B cell (primary cell): ENCODE results near the gene DLG1. TPM values are rescaled to one million over a fixed set of nuclear protein-coding genes. Genes with fewer than 3 reads are reported as not detected.

Experiments
- ATAC-seq: fragments of 200-7000 bp; cut with Tn5 transposase; one replicate; pipeline ENCODE4 v1.10.0; 2021; ENCODE audit warnings: low read depth, mild to moderate bottlenecking, moderate number of reproducible peaks, moderate library complexity
- CTCF ChIA-PET: fragments of 350-600 bp; sonication (Branson Sonifier 250); formaldehyde crosslinking; loops from one replicate; lab custom pipeline; 2021; ENCODE audit warnings: antibody characterized with exemption, inconsistent platforms; lab: Charles Lee
- POLR2A ChIA-PET: fragments of 350-600 bp; sonication (Branson Sonifier 250); formaldehyde crosslinking; loops from one replicate; lab custom pipeline; 2021; ENCODE audit warnings: antibody characterized with exemption; lab: Charles Lee
- DNase-seq: peaks from one replicate; pipeline ENCODE4 v3.0.0; 2013
- H2AFZ ChIP-seq: 2 replicates; pipeline ENCODE4 v1.6.1; 2012; ENCODE audit warnings: mild to moderate bottlenecking, low read depth, low read length; ENCODE audit not compliant: insufficient read depth, poor library complexity, severe bottlenecking
- H3K27ac ChIP-seq, 2 donors: 1 replicate in 1 of 2; 2 replicates in 1 of 2; pipeline ENCODE4 v1.5.1; 2012 to 2013; ENCODE audit warnings: low read length in 2 of 2, mild to moderate bottlenecking in 2 of 2, moderate library complexity in 1 of 2
- H3K27me3 ChIP-seq, 4 experiments: fragments of 200-600 bp in 1 of 4; sonication (generic) in 1 of 4; replicated peaks in 1 of 4; 1 replicate in 2 of 4; 2 replicates in 2 of 4; pipeline versions ENCODE4 v1.6.1 to v1.7.0; 2013 to 2016; ENCODE audit warnings: low read length in 3 of 4, mild to moderate bottlenecking in 2 of 4, mixed read lengths in 1 of 4, moderate library complexity in 1 of 4; ENCODE audit not compliant: insufficient read depth in 4 of 4, control insufficient read depth in 3 of 4; ENCODE audit errors: control extremely low read depth in 1 of 4
- H3K36me3 ChIP-seq, 2 experiments: replicated peaks in 1 of 2; 1 replicate in 1 of 2; 2 replicates in 1 of 2; pipeline versions ENCODE4 v1.6.1 to v1.7.1; 2013; ENCODE audit warnings: low read length in 1 of 2; ENCODE audit not compliant: insufficient read depth in 2 of 2, control insufficient read depth in 1 of 2; ENCODE audit errors: control extremely low read depth in 1 of 2, extremely low read depth in 1 of 2
- H3K4me1 ChIP-seq, 2 donors: fragments of 200-600 bp in 1 of 2; sonication (generic) in 1 of 2; 1 replicate in 1 of 2; 2 replicates in 1 of 2; pipeline versions ENCODE4 v1.5.1 to v1.6.1; 2013 to 2017; ENCODE audit warnings: low read length in 2 of 2; ENCODE audit not compliant: control insufficient read depth in 2 of 2, insufficient read depth in 2 of 2
- H3K4me2 ChIP-seq: replicated peaks from 2 replicates; pipeline ENCODE3; 2012; ENCODE audit warnings: mild to moderate bottlenecking, low read depth, low read length; ENCODE audit not compliant: poor library complexity, severe bottlenecking
- H3K4me3 ChIP-seq, 5 experiments: fragments of 200-600 bp in 1 of 5; sonication (generic) in 1 of 5; 1 replicate in 3 of 5; 2 replicates in 2 of 5; pipeline versions ENCODE4 v1.5.1 to v1.7.0; 2011 to 2016; ENCODE audit warnings: low read length in 4 of 5, mild to moderate bottlenecking in 4 of 5, low read depth in 2 of 5, control low read depth in 1 of 5, moderate library complexity in 1 of 5; ENCODE audit not compliant: insufficient read depth in 1 of 5; ENCODE audit errors: control extremely low read depth in 1 of 5, extremely low read depth in 1 of 5
- H3K79me2 ChIP-seq: fragments of 200-600 bp; sonication (generic); one replicate; pipeline ENCODE4 v1.6.0; 2016; ENCODE audit warnings: low read length; ENCODE audit not compliant: control insufficient read depth, insufficient read depth
- H3K9ac ChIP-seq: fragments of 200-600 bp; sonication (generic); 2 replicates; pipeline ENCODE4 v1.6.1; 2017; ENCODE audit warnings: mild to moderate bottlenecking, low read length, moderate library complexity
- H3K9me3 ChIP-seq, 3 donors: one replicate each; pipeline versions ENCODE4 v1.6.1 to v1.7.1; 2013; ENCODE audit warnings: low read length in 2 of 3; ENCODE audit not compliant: control insufficient read depth in 2 of 3, insufficient read depth in 1 of 3; ENCODE audit errors: control extremely low read depth in 1 of 3
- H4K20me1 ChIP-seq: 2 replicates; pipeline ENCODE4 v1.6.0; 2012; ENCODE audit warnings: mild to moderate bottlenecking, low read length; ENCODE audit not compliant: insufficient read depth, control insufficient read depth, poor library complexity, severe bottlenecking
- H3K27ac Mint-ChIP-seq: one replicate; pipeline ENCODE4 v1.8.0; 2021; ENCODE audit warnings: mixed read lengths
- H3K27me3 Mint-ChIP-seq: one replicate; pipeline ENCODE4 v1.8.0; 2021; ENCODE audit warnings: mixed read lengths
- H3K4me1 Mint-ChIP-seq: one replicate; pipeline ENCODE4 v1.8.0; 2021; ENCODE audit warnings: mixed read lengths
- H3K4me3 Mint-ChIP-seq: one replicate; pipeline ENCODE4 v1.8.0; 2021; ENCODE audit warnings: mixed read lengths
- H3K9me3 Mint-ChIP-seq: one replicate; pipeline ENCODE4 v1.8.0; 2022; ENCODE audit warnings: mixed read lengths; ENCODE audit not compliant: insufficient read depth
- EZH2 ChIP-seq: IDR thresholded peaks from 2 replicates; pipeline ENCODE4 v1.6.1; 2012; ENCODE audit warnings: borderline replicate concordance, low read depth, mild to moderate bottlenecking, moderate library complexity, low read length; ENCODE audit not compliant: insufficient read depth, poor library complexity, severe bottlenecking
- whole genome bisulfite sequencing: methylation state at CpG from one replicate; pipeline ENCODE4 v1.1.5; 2013; ENCODE audit warnings: missing lambda C conversion rate; ENCODE audit not compliant: insufficient coverage; 5-methylcytosine and 5-hydroxymethylcytosine counted together
- intact Hi-C: fragments of 100-400 bp; cut with micrococcal nuclease; formaldehyde crosslinking; loops from one replicate; pipeline ENCODE4 v1.10.0; 2022
- polyA plus RNA-seq: library from polyadenylated mRNA; depleted of rRNA; stranded (reverse); fragments of >200 nt; gene quantifications from 2 replicates; pipeline ENCODE4 v1.2.3, GENCODE V29; 2012
- total RNA-seq, 2 donors: library from RNA; stranded (reverse); fragments of 120-200 nt in 1 of 2; gene quantifications; 1 replicate in 1 of 2; 2 replicates in 1 of 2; pipeline versions ENCODE4 v1.2.3 to v1.2.4, GENCODE V29; 2013 to 2022
- TF ChIP-seq, protein P1 (sequence below): fragments of 200-600 bp; IDR thresholded peaks from one replicate; pipeline ENCODE4 v1.8.0; 2022; ENCODE audit warnings: antibody characterized with exemption, mild to moderate bottlenecking

DLG1 gene
- total and polyA plus RNA-seq, 2 donors (not counting 1 experiment from before 2014, with no cell fraction given), result 23.4 to 114 TPM

DNA sequence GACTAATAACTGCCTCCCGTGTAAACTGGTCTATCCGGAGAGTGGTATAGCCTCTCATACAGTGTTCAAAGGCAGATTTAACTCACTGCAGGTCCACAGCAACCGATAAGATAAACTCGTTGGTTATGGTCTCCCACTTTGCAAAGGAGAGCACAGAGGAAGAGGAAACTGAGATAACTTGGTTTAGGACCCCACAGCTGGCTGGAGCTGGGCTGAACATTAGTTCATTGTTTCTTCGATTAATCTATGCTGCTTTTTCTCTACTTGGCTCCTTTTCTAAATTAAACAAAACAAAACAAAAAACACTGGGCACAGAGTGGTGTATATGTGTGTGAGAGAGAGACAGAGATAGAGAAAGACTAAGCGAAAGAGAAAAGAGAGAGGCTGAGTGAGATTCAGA lies 5.0 kb upstream of the DLG1 start:
- Mint-ChIP-seq H3K27me3 (peaks cover 35% of the 10 kb centered on the region), H3K27ac (no peak overlapping the region), H3K4me3 (no peak overlapping the region), H3K9me3 (no peaks in the 10 kb centered on the region), H3K4me1 (peaks cover 12% of the 10 kb centered on the region)
- no peaks in the 10 kb centered on the region for H4K20me1 ChIP-seq
- no peak for TF ChIP-seq EZH2
- TF ChIP-seq, protein P1, sequence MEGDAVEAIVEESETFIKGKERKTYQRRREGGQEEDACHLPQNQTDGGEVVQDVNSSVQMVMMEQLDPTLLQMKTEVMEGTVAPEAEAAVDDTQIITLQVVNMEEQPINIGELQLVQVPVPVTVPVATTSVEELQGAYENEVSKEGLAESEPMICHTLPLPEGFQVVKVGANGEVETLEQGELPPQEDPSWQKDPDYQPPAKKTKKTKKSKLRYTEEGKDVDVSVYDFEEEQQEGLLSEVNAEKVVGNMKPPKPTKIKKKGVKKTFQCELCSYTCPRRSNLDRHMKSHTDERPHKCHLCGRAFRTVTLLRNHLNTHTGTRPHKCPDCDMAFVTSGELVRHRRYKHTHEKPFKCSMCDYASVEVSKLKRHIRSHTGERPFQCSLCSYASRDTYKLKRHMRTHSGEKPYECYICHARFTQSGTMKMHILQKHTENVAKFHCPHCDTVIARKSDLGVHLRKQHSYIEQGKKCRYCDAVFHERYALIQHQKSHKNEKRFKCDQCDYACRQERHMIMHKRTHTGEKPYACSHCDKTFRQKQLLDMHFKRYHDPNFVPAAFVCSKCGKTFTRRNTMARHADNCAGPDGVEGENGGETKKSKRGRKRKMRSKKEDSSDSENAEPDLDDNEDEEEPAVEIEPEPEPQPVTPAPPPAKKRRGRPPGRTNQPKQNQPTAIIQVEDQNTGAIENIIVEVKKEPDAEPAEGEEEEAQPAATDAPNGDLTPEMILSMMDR, result no peak
- no peaks in the 10 kb centered on the region for H3K36me3 ChIP-seq
- peaks cover 10 to 14% of the 10 kb centered on the region in 2 donors for H3K4me1 ChIP-seq
- no peaks in the 10 kb centered on the region for H3K9me3 ChIP-seq
- no peak overlapping the region for H3K4me3 ChIP-seq
- 88% methylated on average over 3 of the region's 6 CpGs for whole genome bisulfite sequencing
- H3K27me3 ChIP-seq, result peaks cover 0 to 26% (median 13%) of the 10 kb centered on the region in 4 experiments
- no peak overlapping the region for H3K27ac ChIP-seq
- CTCF ChIA-PET, result no interaction called here
- intact Hi-C loops, result no loop called here
- H3K9ac ChIP-seq, result no peak overlapping the region
- no peak overlapping the region for H3K4me2 ChIP-seq
- no peaks in the 10 kb centered on the region for H3K79me2 ChIP-seq
- POLR2A ChIA-PET, result no interaction called here
- no peak for DNase-seq
- ATAC-seq, result no peak
- no peak overlapping the region for H2AFZ ChIP-seq

DNA sequence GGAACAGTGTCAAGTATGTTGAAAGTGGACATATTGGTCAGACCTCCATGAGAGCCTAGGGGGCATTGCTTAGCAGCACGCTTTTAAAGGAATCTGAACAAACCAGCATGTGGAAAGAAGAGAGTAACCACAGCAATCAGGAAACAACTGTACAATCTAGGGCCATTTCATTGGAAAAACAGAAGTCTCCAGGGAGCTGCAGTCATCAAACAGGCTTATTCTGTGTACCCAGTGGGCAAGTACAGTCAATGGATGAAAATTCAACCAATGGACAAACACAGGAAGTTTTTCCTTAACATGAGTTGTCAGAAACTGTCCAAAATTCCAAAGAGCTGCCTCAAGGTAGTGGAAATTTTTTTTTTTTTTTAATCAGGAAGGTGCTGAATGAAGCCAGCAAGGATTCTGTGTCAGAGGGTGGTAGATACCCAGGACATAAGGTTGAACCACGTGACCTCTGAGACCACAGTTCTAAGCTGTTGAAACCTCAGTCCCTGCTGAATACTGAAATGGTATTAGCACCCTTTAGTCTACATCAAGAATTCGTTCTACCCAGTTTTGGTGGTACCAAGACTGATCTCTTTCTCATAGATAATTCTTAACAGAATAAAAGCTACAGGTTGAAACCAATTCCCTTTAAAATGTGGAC lies 4.4 kb upstream of the DLG1 start:
- no peak overlapping the region for H3K4me2 ChIP-seq
- Mint-ChIP-seq H3K9me3 (no peaks in the 10 kb centered on the region), H3K27me3 (peaks cover 31% of the 10 kb centered on the region), H3K27ac (no peak overlapping the region), H3K4me3 (no peak overlapping the region), H3K4me1 (peaks cover 12% of the 10 kb centered on the region)
- no peaks in the 10 kb centered on the region for H4K20me1 ChIP-seq
- DNase-seq, result no peak
- no peak for ATAC-seq
- intact Hi-C loops, result no loop called here
- TF ChIP-seq EZH2, result no peak
- TF ChIP-seq, protein P1, result no peak
- no peaks in the 10 kb centered on the region for H3K79me2 ChIP-seq
- no peak overlapping the region for H3K9ac ChIP-seq
- ChIA-PET CTCF (no interaction called here), POLR2A (no interaction called here)
- no peak overlapping the region for H3K27ac ChIP-seq
- H3K36me3 ChIP-seq, result no peaks in the 10 kb centered on the region
- no peak overlapping the region for H3K4me3 ChIP-seq
- H3K9me3 ChIP-seq, result no peaks in the 10 kb centered on the region
- H3K27me3 ChIP-seq, result peaks cover 0 to 26% (median 13%) of the 10 kb centered on the region in 4 experiments
- WGBS, result 85% methylated on average over 1 of the region's 3 CpGs
- H2AFZ ChIP-seq, result no peak overlapping the region
- H3K4me1 ChIP-seq, result peaks cover 10 to 14% of the 10 kb centered on the region in 2 donors
